Fibroblast of lung (primary cell): ENCODE results near the gene ELAVL2. TPM values are rescaled to one million over a fixed set of nuclear protein-coding genes. Genes with fewer than 3 reads are reported as not detected.

Experiments used
- DNase-seq, 2 donors: peaks; one replicate each; pipeline versions ENCODE4 v3.0.0 to v3.0.0-alpha.2; 2010; ENCODE audit warnings: low read depth in 2 of 2
- H2AFZ ChIP-seq: 2 replicates; pipeline ENCODE4 v1.5.1; 2012; ENCODE audit warnings: low read length, control low read depth, inconsistent platforms
- H3K27ac ChIP-seq: 2 replicates; pipeline ENCODE4 v1.5.1; 2011; ENCODE audit warnings: low read length, control low read depth; ENCODE audit not compliant: insufficient read depth
- H3K27me3 ChIP-seq: 2 replicates; pipeline ENCODE4 v1.5.1; 2011; ENCODE audit warnings: mild to moderate bottlenecking, low read length; ENCODE audit not compliant: control insufficient read depth, insufficient read depth
- H3K36me3 ChIP-seq: 2 replicates; pipeline ENCODE4 v1.5.1; 2011; ENCODE audit warnings: low read length; ENCODE audit not compliant: control insufficient read depth, insufficient read depth
- H3K4me1 ChIP-seq: 2 replicates; pipeline ENCODE4 v1.5.1; 2011; ENCODE audit warnings: low read length; ENCODE audit not compliant: control insufficient read depth, insufficient read depth; ENCODE audit errors: extremely low read depth
- H3K4me2 ChIP-seq: 2 replicates; pipeline ENCODE4 v1.5.1; 2011; ENCODE audit warnings: low read length, control low read depth; ENCODE audit not compliant: insufficient read depth; ENCODE audit errors: extremely low read depth
- H3K4me3 ChIP-seq, 4 experiments: fragments of 200-600 bp in 1 of 4; sonication (generic) in 1 of 4; replicated peaks in 1 of 4; 2 replicates each; pipeline ENCODE4 v1.5.1; 2011 to 2016; ENCODE audit warnings: low read length in 4 of 4, low read depth in 3 of 4, mild to moderate bottlenecking in 3 of 4, control low read depth in 2 of 4, inconsistent platforms in 1 of 4, mixed read lengths in 1 of 4; ENCODE audit not compliant: insufficient read depth in 1 of 4; ENCODE audit errors: control extremely low read depth in 1 of 4
- H3K79me2 ChIP-seq: 2 replicates; pipeline ENCODE4 v1.5.1; 2012; ENCODE audit warnings: mild to moderate bottlenecking, low read length, inconsistent platforms; ENCODE audit not compliant: control insufficient read depth, insufficient read depth
- H3K9ac ChIP-seq: 2 replicates; pipeline ENCODE4 v1.5.1; 2011; ENCODE audit warnings: mild to moderate bottlenecking, low read length, control low read depth; ENCODE audit not compliant: insufficient read depth
- H3K9me3 ChIP-seq: 2 replicates; pipeline ENCODE4 v1.5.1; 2012; ENCODE audit warnings: low read depth, low read length; ENCODE audit not compliant: control insufficient read depth, insufficient read depth
- H4K20me1 ChIP-seq: 2 replicates; pipeline ENCODE4 v1.5.1; 2011; ENCODE audit warnings: low read length; ENCODE audit not compliant: control insufficient read depth, insufficient read depth; ENCODE audit errors: extremely low read depth
- EZH2 ChIP-seq: IDR thresholded peaks from 2 replicates; pipeline ENCODE4 v1.5.1; 2012; ENCODE audit warnings: low read length, control low read depth, mild to moderate bottlenecking; ENCODE audit errors: missing control alignments
- polyA plus RNA-seq, 2 donors: library from polyadenylated mRNA; depleted of rRNA in 1 of 2; stranded (reverse) in 1 of 2; unstranded in 1 of 2; fragments of >200 nt; gene quantifications; 2 replicates each; pipeline ENCODE4 v1.2.1, GENCODE V29; 2011 to 2012; ENCODE audit warnings: missing spikeins in 1 of 2
- total RNA-seq: library from RNA; depleted of rRNA; stranded (reverse); fragments of >200 nt; gene quantifications from 2 replicates; pipeline ENCODE4 v1.2.1, GENCODE V29; 2014
- TF ChIP-seq, protein P1 (sequence below), 2 donors: IDR thresholded peaks in 1 of 2; conservative IDR thresholded peaks in 1 of 2; 1 replicate in 1 of 2; 2 replicates in 1 of 2; pipeline ENCODE4 v1.5.1; 2011 to 2012; ENCODE audit warnings: low read length in 2 of 2, control low read depth in 1 of 2, inconsistent platforms in 1 of 2, low read depth in 1 of 2, mild to moderate bottlenecking in 1 of 2

ELAVL2 gene
- total and polyA plus RNA-seq, 2 donors (not counting 1 experiment from before 2014, with no cell fraction given), result under 0.01 to 0.03 TPM

DNA sequence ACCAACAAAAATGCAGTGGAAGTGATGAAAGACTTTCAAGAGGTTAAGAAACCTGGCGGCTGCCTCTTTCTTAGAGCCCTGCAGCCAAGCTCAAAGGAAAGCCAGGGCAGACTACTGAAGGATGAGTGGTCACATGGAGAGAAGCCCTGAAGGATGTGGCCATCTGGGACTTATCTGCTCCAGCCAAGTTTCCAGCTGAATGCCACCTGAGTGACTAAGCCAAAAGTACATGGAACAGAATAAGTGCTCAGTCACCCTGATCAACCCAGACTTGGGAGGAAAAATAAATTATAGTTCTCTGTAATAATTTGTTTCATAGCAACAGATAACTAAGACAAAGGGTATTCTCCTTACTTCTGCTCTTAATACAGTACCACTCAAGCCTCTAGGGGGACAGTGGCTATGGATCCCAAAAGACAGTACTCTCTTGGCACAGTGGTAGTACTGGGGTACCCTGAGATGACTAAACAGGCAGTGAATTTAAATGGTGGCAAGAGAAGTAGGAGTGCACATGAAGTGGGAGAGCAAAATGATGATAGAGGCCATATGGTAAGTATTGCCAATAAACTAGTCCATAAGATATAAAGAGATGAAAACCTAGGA, 182.3 kb downstream of the ELAVL2 start:
- Histone ChIP-seq H3K4me2 (no peak overlapping the region), H3K4me1 (no peaks in the 10 kb centered on the region), H3K27me3 (no peaks in the 10 kb centered on the region), H3K9me3 (no peaks in the 10 kb centered on the region), H3K79me2 (no peaks in the 10 kb centered on the region), H3K36me3 (no peaks in the 10 kb centered on the region), H3K4me3 (no peak overlapping the region), H2AFZ (no peak overlapping the region), H4K20me1 (no peaks in the 10 kb centered on the region), H3K9ac (no peak overlapping the region), H3K27ac (no peak overlapping the region)
- no peak for TF ChIP-seq EZH2
- TF ChIP-seq, protein P1, sequence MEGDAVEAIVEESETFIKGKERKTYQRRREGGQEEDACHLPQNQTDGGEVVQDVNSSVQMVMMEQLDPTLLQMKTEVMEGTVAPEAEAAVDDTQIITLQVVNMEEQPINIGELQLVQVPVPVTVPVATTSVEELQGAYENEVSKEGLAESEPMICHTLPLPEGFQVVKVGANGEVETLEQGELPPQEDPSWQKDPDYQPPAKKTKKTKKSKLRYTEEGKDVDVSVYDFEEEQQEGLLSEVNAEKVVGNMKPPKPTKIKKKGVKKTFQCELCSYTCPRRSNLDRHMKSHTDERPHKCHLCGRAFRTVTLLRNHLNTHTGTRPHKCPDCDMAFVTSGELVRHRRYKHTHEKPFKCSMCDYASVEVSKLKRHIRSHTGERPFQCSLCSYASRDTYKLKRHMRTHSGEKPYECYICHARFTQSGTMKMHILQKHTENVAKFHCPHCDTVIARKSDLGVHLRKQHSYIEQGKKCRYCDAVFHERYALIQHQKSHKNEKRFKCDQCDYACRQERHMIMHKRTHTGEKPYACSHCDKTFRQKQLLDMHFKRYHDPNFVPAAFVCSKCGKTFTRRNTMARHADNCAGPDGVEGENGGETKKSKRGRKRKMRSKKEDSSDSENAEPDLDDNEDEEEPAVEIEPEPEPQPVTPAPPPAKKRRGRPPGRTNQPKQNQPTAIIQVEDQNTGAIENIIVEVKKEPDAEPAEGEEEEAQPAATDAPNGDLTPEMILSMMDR (conservative IDR thresholded peaks at IDR 0.05 in 1 of 2, IDR thresholded peaks at IDR 0.05 in 1 of 2; ENCODE audit: low read depth in 1 of 2, low read length in 2 of 2), result no peak
- DNase-seq, result peak in 1 of 2 donors; percentile 68
